ENCODE results near the gene RGS2.

GRCh38 chr1:192844360-192844759 is 35.5 kb downstream of the RGS2 start:
- TF ChIP-seq ZFP36 (IDR thresholded peaks at IDR 0.05; ENCODE audit: low read depth, low read length, partially characterized antibody) = no peak
- no peak for TF ChIP-seq FOS (IDR thresholded peaks at IDR 0.05; ENCODE audit: extremely low read depth, insufficient read length)
- TF ChIP-seq GABPB1 (CRISPR knock-in tag; IDR thresholded peaks at IDR 0.05) = no peak
